HT-29 (cell line): ENCODE data around the gene ARHGEF28. TPM values are rescaled to one million over a fixed set of nuclear protein-coding genes. Genes with fewer than 3 reads are reported as not detected.

Experiments used
- DNase-seq: peaks from one replicate; pipeline ENCODE4 v3.0.0-alpha.2; 2015; ENCODE audit warnings: low spot score
- total RNA-seq: library from RNA; depleted of rRNA; stranded (reverse); fragments of >200 nt; shearing (Covaris generic); gene quantifications from 2 replicates; pipeline ENCODE4 v1.2.3, GENCODE V29; 2014

The ARHGEF28 gene
- total RNA-seq, 1 experiment from 2014 or later: 20.1 TPM

DNA sequence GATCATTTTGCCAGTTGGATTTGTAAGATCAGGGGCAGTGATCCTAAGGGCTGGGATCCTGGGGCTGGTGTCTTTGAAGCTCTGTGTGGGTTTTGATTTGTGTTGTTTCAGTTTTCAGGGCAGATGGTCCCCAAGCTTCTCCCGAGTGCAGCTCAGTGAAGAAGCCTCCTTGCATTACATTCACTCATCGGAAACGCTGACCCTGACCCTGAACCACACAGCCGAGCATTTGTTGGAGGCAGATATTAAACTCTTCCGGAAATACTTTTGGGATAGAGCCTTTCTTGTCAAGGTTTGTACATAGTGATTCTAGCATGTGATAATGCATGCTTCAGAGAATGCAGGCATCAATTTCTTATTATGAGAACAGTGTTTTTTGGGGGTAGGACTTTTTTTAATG lies 150.4 kb downstream of the ARHGEF28 start:
- no peak for DNase-seq

DNA sequence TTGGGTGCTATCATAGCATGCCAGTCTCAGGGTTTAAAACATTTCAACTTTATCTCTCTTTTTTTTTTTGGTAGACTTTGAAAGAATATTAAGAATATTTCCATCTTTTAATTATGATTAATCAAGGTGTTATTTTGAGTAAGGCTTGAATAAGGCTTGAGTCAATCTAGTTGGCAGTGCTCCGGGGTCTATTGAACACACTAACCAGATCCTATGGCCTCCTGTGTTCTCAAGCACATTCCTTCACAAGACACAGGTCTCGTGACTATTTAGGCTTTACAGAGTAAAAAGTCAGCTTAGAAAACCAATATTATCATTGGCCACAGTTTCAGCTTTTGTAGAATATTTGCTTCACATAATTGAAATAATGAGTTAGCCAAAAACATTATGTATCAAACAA lies 151.2 kb downstream of the ARHGEF28 start:
- DNase-seq: no peak

DNA sequence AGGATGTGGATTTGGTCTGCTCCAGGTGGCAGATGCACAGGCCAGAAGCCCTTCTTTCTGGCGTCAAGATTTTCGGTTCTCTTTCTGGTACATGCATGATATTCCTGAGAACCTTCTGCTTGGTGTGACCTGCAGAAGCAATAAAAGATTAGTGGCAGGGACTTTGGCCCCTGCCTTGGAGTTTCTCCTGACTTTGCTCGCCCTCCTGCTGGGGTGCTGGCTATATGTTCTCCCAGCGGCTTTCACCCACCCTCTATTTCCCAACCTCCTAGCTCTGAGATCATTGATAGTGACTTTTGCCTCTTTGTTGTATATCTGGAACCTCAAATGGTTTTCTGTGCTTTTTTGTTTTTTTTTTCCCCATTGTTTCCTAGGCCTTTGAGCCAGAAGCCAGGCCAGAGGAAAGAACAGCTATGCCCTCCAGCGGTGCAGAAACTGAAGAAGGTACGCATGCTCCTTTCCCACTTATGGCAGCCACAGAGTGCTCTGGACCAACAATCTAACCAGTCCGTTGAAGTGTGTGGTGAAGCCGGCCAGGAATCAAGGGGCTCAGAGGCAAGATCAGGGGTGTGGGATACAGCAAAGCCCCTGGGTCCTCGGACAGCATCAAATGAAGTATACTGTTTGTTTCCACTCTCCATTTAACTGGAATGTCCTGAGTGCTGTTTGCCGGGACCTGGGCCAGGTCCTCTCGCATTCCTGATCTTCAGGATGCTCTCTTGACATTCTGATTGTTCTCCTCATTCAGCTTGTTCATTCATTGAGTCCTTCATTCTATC lies 154.5 kb downstream of the ARHGEF28 start:
- DNase-seq: no peak

- DNase-seq: no peak
Observed at GRCh38 chr5:73781107-73781768, 155.2 kb downstream of the ARHGEF28 start.

DNA sequence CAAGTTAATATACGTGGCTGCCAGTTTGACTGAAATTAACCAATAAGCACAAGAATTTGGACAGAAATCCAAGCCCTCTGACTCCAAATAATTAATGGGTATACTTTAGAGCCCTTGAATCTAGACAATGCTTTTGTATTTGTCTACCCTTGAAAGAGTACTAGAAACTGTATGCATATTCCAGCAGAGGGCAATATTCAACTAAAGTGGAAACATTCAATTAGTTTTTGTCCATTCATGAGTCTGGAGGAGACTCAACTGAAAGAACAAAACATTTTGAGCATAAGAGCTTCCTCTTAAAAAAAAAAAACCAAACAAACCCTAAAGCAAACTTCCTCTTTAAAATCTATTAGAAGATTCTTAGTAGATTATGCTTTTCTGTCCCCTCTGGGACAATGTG lies 157.8 kb downstream of the ARHGEF28 start:
- DNase-seq: peak; percentile 47

GRCh38 chr5:73786043-73786831 lies 160.2 kb downstream of the ARHGEF28 start:
- DNase-seq: no peak

- DNase-seq: peak; percentile 11
Observed at GRCh38 chr5:73789851-73790281, 163.9 kb downstream of the ARHGEF28 start.

DNA sequence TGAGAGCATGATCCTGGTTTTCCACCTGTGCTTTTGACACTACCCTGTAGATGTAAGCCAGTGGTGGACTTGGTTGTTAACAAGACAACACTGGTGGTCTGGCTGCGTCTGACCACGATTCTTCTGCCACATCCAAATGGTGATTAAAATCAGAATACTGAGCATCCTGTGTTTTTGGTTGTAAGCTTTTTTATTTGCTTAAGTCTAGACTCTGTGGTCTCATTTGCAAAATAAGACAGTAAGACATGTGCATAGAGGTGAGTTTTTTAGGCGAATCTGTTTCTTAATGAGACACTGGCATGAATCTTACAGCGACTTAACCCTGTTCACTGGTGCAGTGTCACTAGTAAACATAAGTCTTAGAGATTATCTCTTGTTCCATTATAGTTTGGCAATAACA lies 165.4 kb downstream of the ARHGEF28 start:
- no peak for DNase-seq

GRCh38 chr5:73792687-73793320 lies 166.8 kb downstream of the ARHGEF28 start:
- DNase-seq: peak; percentile 89

- DNase-seq: no peak
Observed at GRCh38 chr5:73793911-73794310, 167.9 kb downstream of the ARHGEF28 start.

GRCh38 chr5:73796164-73797131 lies 170.5 kb downstream of the ARHGEF28 start:
- DNase-seq: no peak

- no peak for DNase-seq
Observed at GRCh38 chr5:73797132-73797510, 171.1 kb downstream of the ARHGEF28 start.

DNA sequence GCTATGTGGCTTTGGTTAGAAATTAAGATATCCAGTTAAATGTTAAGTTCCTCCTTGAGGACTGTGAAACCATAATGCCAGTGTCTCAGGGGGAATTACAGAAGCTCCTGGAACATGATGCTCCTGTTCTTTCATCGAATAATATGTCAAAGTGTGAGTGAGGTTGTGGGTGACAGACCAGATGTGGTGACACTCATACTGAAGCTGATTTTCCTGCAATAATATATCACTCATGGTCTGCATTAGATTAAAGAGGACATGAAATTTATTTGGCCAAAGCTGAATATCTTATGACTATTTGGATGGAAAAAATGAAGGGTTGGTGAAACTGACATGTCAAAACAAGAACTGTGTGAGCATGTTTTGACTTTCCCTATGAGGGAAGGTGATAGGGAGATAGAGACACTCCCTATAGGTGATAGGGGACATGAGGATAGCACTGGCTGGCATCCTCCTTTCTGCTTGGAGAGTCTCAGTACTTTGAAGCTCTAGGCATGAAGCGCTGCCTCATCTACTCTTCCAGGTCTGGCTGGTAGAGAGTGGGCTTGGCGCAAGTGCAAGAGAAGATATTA lies 173.5 kb downstream of the ARHGEF28 start:
- DNase-seq: no peak

- no peak for DNase-seq
Observed at GRCh38 chr5:73801686-73802085, 175.7 kb downstream of the ARHGEF28 start.

- no peak for DNase-seq
Observed at GRCh38 chr5:73805449-73805848, 179.5 kb downstream of the ARHGEF28 start.

GRCh38 chr5:73808911-73809310 lies 182.9 kb downstream of the ARHGEF28 start:
- DNase-seq: no peak

DNA sequence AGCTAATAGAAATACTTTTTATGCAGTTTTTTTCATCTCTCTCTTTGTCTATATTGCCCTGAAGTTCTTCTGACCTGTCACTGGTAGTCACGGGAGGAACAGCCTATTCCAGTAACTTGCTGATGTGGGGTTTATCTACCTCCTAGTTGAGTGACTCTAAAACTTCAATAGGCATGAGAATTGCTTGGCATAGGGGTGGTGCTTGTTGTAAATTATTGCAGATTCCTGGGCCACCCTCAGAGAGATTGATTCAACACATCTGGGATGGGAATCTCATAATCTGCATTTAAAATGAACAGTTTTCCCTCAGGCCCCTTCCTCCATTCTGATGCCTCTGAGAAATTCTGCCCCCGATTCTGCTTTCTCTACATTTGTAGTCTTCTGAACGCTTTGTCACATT lies 184.4 kb downstream of the ARHGEF28 start:
- no peak for DNase-seq

DNA sequence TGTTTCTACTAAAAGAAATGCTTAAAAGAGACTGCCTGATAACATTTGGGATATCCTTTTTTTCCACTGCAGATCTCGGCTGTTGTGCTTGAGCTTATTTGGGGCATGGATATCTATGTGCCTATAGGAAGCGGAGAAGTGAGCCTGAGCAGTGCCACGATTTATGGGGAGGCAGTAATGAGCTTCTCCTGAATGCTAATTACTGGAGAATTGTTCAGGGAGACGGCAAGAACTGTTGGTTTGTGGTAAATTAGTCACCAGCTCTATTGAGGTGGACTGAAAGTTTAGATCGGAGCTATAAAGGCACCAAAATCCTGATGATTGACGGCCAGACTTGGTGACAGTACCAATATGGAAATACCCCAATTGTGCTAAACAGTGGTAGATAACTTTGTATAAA lies 186.5 kb downstream of the ARHGEF28 start:
- DNase-seq: peak; percentile 48

GRCh38 chr5:73812962-73813588 lies 187.1 kb downstream of the ARHGEF28 start:
- peak; percentile 88 for DNase-seq
